ENCODE data around the gene TMEFF2.

GRCh38 chr2:192049362-192049761 is 145.4 kb downstream of the TMEFF2 start:
- TF ChIP-seq TBP (IDR thresholded peaks at IDR 0.05; ENCODE audit: low read depth, low read length) (no peak), SIX5 (IDR thresholded peaks at IDR 0.05; ENCODE audit: low read depth, low read length) (no peak)

Data from H1 (cell line).